HG02623 (cell line): Measurements from ENCODE around the gene JPH2.
"Not testable (repeated sequence)": the region's sequence is repeated elsewhere in the genome, so short reads cannot be mapped to it uniquely, and the experiment has no call there.

ENCODE experiments used
- ATAC-seq: cut with Tn5 transposase; IDR thresholded peaks from one replicate; pipeline ENCODE4 v1.9.1; 2021; ENCODE audit warnings: moderate library complexity; ENCODE audit not compliant: unreplicated experiment

JPH2 gene

DNA sequence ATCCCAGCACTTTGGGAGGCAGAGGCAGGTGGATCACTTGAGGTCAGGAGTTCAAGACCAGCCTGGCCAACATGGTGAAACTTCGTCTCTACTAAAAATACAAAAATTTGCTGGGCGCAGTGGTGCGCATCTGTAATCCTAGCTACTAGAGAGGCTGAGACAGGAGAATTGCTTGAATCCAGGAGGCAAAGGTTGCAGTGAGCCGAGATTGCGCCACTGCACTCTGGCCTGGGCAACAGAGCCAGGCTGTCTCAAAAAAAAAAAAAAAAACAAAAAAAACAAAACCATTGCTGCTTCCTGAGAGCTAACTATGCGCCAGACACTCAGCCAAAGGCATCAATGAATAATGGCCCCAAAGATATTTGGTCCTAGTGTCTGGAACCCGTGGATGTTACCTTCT is 57.7 kb downstream of the JPH2 start:
- ATAC-seq, result not testable (repeated sequence)

DNA sequence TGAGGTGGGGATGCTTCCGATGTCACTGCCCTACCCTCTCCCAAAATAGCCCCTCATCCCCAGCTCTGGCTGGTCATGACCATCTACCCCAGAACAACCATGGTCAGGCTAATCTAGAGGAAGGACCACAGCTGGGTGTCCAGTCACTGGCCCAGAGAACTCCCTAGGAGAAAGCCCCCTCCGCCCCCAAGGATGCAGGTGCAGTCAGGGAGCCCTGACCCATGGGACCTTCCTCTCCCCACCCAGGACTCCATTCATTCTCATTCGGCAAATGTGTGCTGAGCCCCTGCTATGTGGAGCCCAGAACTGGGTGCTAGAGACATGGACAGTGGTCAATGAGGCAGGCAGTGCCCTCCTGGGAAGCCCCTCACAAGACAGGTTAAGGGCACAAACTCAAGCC is 60.5 kb downstream of the JPH2 start:
- ATAC-seq, result no peak

DNA sequence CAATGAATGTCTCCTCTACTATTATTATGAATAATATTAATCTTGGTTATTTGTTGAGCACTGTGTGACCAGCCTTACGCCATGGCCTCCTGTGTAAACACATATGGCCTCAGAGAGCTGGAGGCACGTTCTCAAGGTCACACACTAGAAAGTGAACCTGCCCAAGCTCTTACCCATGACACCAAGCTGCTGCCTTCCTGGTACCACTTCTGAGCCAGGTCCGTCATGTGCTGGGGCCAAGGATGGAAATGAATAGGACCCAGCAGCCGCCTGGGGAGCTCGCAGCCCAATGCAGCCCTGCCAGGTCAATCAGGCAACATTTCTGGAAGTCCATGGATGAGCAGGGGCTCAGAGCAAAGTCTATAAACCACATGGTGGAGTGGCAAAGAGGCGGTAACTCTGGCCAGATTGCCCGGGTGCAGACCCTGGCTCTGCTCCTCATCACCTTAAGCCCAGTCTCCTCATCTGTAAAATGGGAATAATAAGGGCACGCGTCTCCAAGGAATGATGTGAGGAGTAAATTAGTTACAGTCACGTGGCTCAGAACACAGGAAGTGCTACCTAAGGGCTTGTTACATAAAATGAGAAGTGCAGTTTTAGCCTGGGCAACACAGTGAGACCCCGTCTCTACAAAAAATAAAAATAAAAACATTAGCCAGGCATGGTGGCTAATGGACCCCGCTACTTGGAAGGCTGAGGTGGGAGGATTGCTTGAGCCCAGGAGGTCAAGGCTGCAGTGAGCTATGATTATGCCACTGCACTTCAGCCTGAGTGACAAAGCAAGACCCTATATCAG is 61.5 kb downstream of the JPH2 start:
- ATAC-seq, result no peak

DNA sequence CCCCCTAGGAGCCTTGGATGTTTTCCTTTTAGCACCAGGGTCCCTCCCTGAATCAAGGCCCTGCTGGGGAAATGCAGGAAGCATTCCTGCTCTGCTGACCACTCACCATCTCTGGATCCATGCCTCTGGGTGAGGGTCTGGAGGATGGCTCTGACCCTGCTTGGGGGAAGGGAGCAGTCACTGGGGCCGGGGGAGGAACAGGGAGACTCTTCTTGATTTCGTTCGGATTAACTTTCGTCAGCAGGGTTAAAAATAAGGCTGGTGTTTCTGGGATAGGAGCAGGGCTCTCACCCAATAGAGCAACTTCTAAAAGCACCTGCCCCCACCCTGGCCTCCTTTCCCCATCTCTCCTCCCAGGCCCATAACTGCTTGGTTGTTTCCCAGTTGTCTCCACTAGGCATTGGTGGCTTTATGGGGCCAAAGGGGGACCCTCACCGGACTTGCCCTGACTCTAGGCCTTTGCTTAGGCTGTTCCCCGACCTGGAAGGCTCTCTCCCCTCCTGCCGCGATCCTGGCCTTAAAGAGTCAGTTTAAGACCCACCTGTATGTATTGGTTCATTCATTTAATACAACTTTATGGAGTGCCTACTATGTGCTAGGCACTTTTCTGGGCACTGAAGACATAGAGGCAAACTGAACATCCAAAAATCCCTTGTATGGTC is 63.0 kb downstream of the JPH2 start:
- ATAC-seq, result no peak

DNA sequence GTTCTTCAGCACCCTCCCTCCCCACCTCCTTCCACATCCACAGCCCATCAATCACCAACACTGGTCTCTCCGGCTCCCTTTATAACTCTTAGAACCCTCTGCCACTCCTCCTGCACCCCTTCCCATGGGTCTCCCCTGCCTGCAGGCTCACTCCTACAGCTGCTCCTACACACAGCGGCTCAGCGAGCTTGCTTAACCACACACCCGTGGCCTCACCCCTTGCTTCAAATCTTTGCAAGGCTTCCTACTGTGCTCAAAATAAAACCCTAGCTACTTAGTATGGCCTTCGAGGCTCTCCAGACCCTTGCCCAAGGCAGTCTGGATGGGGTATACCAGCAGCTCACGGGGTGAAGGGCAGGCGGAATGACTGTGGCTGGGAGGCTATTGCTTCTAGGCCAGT is 63.7 kb downstream of the JPH2 start:
- ATAC-seq, result no peak

DNA sequence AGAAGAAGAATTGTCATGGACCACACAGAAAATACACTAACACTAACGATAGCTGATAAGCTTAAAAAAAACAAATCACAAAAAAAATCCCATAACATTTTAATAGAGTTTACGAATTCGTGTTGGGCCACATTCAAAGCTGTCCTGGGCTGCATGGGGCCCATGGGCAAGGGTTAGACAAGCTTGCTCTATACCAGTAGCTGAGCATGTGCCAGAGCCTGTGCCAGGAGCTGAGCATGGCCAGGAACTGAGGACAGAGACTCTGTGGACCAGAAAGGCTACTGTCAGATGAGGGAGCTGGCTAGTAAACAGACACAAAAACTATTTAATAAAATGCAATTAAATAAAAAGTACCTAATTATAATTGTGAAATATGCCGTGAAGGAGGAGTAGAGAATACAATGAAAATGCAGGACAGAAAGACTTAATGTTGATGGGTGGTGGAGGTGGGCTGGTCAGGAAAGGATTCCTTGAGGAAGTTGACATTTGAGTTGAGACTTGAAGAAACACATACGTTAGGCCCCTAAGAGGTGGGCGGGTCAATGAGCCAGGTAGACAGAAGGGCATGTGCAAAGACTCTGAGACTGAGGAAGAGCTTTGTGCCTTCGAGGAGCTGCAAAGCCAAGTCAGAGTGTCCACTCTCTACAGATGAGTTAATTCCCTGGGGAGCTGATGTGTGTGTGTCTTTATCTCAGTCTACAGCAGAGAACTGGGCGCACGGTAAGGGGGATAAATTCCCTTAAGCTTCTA is 66.1 kb downstream of the JPH2 start:
- no peak for ATAC-seq

DNA sequence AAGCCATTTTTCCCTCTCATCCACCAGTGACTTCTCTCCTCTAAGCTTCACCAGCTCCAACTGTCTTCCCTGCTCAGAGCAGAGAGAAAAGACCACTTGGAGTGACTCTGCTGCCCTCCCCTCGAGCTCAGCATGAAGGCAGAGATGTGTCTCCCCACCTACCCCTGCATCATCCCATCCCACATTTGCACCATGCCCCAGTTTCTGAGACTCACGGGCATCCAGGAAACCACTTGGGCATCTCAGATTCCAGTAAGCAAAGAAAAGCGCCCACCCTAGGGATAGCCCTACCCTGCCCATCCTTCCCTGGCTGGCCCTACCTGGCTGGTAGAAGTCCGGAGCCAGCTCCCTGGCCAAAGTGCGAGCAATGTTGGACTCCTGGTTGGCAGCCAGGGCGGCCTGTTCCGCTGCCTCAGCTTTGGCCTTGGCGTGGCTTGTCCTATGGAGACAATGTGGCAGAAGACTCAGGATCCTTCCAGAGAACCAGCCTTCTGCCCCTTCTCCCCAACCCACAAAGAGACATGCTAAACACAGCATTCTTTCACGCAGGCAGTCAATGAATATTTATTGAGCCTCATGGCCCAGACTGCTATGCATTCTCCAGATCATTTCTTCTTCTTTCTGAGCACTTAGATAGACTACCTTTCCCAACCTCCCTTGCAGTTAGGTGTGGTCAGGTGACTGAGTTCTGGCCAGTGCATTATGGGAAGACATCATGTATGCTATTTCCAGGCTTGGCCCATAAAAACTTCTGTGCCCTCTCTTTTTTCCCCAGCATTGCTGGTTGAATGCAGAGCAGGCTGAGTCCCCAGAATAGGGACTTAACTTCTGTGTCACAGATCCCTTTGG is 68.6 kb downstream of the JPH2 start:
- no peak for ATAC-seq

DNA sequence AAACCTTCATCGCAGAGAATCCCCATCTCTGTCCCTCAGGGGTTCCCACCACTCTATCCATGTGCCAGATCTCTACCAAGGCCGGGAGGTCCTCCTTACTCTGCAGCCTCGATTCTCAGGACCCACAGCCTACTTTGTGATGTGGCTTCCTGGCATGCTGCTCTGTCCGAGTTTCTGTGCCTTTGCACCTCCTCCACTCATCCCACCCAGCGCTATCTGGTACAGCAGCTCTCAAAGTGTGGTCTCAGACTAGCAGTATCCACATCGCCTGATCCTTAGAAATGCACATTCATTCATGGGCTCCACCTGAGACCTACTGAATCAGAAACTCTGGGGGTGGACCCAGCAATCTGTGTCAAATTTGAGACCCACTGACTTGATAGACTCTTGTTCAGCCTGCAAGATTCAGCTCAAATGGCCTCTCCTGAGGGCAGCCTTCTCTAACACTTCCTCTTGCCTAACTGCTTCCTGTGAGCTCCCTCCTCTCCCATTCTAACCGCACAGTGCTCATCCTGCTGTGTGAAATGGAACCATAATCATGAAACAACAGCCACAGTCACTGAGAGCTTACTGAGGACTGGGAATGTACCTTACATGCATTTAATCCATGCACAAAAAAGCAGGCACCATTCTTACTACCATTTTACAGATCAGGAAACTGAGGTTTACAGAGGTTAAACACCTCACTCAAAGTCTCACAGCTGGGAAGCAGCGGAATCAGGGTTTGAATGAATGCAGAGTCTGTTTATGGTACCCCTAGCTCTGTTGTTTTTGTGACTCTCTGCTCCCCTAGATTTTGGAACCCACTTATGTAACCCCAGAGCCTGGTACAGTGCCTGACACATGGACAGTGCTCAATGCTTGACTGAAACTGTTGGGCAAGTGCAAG is 69.4 kb downstream of the JPH2 start:
- no peak for ATAC-seq

DNA sequence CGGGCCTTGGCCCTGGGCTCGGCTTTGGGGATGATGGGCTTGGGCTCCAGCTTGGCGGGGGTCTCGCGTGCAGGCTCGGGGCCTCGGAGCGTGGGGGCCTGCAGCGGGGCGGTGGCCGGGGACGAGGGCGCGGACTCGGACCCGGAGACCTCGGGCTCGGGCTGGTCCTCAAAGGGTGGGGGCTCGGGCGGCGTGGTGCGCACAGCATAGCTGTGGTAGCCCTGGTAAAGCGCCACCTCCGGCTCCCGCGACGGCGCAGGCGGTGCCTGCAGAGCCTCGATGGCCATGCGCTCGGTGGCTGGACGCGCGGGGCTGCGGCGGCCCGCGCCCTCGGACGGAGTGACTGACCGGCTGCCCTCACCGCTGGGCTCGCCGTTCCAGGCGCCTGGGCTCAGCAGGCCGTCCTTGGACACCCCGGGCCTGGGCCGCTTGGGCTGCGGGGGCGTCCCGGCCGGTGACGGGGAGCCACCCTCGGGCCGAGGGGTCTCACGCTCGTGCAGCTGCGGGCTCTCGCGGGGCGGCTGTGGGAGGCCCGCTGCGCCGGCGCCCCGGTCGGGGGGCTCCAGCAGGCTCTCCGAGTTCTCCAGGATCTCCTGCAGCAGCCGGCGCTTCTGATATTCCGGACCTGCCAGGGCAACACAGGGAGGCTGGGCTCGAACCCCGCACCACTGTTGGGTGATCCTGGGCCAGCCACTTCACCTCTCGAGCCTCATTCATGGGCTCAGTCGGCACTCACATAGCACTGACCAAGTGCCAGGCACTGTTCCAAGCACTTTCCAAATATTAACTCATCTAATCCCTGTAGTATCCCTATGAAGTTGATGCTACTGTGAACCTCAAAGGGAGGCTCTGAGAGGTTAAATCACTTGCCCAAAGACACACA is 71.0 kb downstream of the JPH2 start:
- ATAC-seq, result no peak

DNA sequence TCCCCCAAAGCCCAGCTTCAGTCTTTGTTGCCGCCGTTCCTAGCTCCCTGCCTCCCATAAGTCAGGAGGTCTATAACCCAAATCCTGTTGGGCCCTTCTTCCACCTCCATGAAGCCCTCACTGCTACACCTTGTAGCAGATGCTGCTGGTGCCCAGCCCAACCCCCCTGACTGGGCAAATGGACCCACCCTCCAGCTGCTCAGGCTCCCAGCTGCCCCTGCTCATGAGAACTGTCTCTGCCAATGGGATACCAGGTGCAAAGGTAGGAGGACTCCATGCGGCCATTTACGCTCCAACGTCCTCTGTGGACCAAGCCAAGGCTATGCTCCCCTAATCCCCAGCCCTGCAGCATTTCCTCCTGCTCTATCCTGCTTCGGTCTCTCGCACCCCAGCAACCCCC is 71.8 kb downstream of the JPH2 start:
- ATAC-seq, result no peak

DNA sequence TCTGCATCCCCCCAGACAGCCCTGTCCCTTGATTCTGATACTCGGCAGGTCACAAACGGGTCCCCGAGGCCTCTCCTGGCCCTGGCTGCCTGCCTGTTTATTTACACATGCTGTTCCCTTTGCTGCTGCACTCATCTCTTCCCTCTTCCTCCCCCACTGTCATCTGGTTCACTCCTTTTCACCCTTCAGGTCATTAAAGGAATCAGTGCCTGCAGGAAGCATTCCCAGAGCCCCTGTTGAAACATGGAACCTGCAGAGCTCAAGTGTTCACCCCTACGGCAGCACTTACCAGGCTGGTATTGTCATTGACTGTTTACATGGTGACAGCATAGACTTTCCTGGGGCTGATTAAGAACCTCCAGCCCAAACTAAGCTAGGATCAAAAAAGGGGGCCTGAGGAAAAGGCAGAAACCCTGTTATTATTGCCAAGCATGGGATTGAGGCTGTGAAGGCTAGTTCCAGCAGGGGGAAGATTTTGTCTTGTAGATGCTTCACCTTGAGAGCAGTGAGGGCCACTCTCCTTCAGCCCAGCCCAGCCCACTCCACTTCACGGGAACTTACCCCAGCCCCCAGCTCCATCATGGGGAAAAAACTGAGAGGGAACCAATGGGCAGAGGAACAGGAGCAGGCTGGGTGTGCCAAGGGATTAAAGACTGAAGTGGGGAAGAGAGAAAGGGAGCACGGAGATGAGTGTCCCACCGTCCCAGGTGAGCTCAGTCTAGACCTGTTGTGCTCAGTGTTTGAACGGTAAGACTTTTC is 73.2 kb downstream of the JPH2 start:
- no peak for ATAC-seq

DNA sequence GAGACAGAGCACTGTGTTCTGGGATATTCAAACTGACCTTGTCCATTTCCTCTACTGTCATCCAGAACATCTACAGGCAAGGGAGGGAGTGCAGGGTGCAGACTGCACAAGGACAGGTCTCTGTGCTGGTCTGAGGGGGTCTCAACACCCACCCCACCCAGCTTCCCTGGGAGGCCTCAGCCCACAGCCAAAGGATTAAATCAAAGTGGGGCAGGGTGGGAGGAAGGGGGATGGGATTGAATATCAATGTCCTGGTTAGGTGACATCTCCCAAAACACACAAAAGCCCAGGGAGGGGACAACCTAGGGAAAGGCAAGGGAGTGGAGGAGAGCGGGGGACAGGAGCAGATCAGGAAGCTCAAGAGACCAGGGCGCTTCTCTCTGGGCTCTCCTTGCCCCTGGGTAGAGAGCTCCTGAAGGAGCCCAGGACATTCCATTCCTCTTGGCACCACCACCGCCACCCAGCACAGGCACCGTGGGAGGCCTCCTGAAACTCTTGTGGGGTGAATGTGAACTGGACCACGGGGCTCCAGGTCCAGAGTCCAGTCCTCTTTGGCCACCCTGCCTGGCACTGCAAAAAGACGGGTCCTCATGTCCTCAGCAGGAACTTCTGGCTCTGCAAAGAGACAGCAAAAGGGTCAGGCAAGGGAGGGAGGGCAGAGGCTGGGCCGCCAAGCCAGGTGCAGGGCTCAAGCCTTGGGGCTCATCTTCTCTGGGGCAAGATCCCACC is 73.9 kb downstream of the JPH2 start:
- no peak for ATAC-seq

DNA sequence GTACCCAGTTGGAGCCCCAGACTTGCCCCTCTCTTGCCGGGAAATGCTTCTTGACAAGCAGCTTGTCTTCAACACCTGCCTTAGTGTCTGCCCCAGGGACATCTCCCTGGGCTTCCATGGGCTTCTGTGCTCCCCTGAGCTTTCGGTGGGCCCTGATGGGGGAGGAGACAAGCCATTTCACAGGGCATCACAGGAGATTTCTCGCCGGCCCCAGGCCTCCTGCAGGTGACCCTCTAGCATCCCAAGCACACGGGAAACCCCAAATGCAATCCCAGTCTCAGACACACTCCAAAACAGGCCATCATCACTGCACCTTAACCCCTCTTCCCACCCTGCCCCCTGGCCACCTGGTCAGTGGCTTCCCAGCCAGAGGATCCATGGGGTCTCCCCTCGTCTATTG is 74.5 kb downstream of the JPH2 start:
- ATAC-seq, result no peak

DNA sequence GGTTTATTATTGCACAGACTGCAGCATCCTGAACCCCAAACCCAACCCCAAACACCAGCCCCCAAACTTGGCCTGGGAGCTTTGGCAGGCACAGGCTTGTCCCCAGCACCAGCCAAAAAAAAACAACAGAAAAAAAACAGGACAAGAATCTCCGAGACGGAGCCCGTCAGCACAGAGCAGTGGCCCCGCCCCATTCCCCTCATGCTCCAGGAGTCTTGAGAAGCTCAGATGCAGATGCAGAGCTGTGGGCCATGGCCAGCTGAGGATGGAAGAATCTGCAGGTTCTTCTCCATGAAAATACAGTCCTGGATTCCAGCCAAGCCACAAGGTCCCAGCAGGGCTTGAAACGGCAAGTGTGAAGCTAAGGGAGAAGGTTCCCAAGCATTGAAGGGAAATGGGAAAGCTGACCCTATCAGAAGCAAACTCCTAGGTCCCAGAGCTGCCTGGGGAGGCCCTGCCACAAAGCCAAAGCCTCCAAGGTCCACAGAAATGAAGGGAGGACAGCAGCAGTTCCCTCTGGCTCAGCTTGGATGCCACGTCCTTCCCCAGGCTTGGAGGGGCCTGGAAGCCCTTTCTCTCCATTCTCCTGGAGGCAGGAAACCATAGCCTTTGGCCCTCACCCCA is 75.2 kb downstream of the JPH2 start:
- ATAC-seq, result no peak

DNA sequence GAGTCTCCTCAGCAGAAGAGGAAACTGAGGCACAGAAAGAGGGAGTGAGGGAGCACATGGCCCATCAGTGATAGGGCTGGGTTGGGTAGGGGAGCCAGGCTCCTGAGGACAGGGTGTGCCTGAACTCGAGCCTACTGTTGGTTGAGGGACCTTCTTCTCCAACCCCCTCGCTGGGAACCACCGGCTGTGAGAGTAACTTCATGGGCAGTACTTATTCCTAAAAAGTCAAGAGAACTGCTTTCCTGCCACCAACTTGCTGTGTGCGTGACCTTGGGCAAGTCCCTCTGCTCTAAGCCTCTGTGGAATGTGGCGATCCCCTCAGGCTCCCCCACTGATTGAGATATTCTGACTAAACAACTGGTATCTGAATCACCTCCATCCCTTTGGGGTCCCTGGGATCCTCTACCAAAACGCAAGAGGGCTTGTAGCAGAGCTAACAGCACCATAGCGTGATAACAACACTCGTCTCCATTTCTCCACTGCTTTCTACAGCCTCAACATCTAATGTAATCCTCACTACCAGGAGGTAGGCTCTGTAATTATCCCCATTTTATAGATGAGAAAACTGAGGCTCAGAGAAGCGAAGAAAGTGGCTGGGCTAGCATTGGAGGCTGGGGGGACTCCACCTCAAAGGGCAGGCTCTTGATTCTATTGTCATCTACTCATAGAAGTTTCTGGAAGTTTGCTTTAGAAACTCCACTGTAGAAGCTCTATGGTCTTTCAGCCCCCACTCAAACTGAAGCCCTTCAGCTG is 76.0 kb downstream of the JPH2 start:
- ATAC-seq, result no peak

DNA sequence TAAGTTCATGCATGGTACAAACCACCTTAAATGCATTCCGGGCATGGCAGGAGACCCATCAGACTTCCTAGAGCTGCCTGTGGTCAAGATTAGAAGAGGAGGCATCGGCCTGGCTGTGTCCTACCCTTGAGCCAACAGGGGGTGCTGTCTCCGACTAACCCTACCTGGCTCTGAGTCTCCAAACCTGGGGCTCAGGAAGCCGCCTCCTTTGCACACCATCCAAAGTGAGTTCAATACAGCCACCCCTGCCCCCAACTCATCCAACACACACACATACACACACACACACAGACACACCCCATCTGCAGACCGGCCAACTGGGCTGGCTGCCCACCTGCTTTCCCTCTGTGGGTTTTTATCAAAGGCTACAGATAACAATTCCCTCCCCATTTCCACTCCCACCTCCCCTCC is 77.0 kb downstream of the JPH2 start:
- no peak for ATAC-seq

DNA sequence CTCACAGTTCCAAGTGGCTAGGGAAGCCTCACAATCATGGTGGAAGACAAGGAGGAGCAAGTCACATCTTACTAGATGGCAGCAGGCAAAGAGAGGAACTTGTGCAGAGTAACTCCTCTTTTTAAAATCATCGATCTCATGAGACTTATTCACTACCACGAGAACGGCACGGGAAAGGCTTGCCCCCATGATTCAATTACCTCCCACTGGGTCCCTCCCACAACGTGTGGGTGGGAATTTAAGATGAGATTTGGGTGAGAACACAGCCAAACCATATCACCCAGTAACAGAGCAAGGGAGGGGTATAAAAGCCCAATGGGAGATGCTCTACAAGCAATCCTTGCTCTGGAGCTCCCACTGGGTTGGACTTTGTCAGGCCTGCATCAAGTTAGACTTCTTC is 80.4 kb downstream of the JPH2 start:
- no peak for ATAC-seq
